ENCODE measurements around the gene EIF6. TPM values are rescaled to one million over a fixed set of nuclear protein-coding genes. Genes with fewer than 3 reads are reported as not detected.

Gene EIF6
- total RNA-seq, 1 experiment from 2014 or later: 420 TPM

GRCh38 chr20:35328095-35328685, 43.6 kb upstream of the EIF6 start:
- Mint-ChIP-seq H3K9me3 (ENCODE audit: unreplicated experiment) (no peaks in the 10 kb centered on the region), H3K4me3 (ENCODE audit: unreplicated experiment) (no peak overlapping the region), H3K27ac (ENCODE audit: unreplicated experiment) (peak overlapping the region; percentile 69), H3K4me1 (ENCODE audit: low read depth, unreplicated experiment) (peaks cover 32% of the 10 kb centered on the region), H3K36me3 (ENCODE audit: insufficient read depth, unreplicated experiment) (no peaks in the 10 kb centered on the region), H3K27me3 (ENCODE audit: insufficient read depth, unreplicated experiment) (no peaks in the 10 kb centered on the region)
- BruUV-seq (replicated peaks): TSS peak; percentile 73
- no peak for DNase-seq
- POLR2A ChIA-PET: no interaction called here
- no peaks in the 10 kb centered on the region for H3K27me3 ChIP-seq (replicated peaks; ENCODE audit: control insufficient read depth, insufficient read depth, low read length)
- intact Hi-C loops (cut with micrococcal nuclease; ENCODE audit: unreplicated experiment): loop anchor here (10.0 kb wide), 1 partner anchor 287 kb away; the partner anchor contains the start of gene SPAG4
- H3K9me3 ChIP-seq: no peaks in the 10 kb centered on the region
- peaks cover 55% of the 10 kb centered on the region for H3K4me1 ChIP-seq
- TF ChIP-seq, protein P1, sequence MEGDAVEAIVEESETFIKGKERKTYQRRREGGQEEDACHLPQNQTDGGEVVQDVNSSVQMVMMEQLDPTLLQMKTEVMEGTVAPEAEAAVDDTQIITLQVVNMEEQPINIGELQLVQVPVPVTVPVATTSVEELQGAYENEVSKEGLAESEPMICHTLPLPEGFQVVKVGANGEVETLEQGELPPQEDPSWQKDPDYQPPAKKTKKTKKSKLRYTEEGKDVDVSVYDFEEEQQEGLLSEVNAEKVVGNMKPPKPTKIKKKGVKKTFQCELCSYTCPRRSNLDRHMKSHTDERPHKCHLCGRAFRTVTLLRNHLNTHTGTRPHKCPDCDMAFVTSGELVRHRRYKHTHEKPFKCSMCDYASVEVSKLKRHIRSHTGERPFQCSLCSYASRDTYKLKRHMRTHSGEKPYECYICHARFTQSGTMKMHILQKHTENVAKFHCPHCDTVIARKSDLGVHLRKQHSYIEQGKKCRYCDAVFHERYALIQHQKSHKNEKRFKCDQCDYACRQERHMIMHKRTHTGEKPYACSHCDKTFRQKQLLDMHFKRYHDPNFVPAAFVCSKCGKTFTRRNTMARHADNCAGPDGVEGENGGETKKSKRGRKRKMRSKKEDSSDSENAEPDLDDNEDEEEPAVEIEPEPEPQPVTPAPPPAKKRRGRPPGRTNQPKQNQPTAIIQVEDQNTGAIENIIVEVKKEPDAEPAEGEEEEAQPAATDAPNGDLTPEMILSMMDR (IDR thresholded peaks at IDR 0.05; ENCODE audit: insufficient read depth in 1 of 2, low read depth in 1 of 2, low read length in 1 of 2, severe bottlenecking in 1 of 2, unreplicated experiment in 1 of 2): no peak
- no peak overlapping the region for H3K4me3 ChIP-seq (ENCODE audit: low read depth, low read length)
- CTCF ChIA-PET: interaction anchor here (1.7 to 4.8 kb wide), 2 partner anchors 8 to 24 kb away, joined by 34 to 167 read pairs; no protein-coding TSS in a partner anchor
- no peaks in the 10 kb centered on the region for H3K36me3 ChIP-seq (ENCODE audit: control insufficient read depth, insufficient read depth, low read length)

DNA sequence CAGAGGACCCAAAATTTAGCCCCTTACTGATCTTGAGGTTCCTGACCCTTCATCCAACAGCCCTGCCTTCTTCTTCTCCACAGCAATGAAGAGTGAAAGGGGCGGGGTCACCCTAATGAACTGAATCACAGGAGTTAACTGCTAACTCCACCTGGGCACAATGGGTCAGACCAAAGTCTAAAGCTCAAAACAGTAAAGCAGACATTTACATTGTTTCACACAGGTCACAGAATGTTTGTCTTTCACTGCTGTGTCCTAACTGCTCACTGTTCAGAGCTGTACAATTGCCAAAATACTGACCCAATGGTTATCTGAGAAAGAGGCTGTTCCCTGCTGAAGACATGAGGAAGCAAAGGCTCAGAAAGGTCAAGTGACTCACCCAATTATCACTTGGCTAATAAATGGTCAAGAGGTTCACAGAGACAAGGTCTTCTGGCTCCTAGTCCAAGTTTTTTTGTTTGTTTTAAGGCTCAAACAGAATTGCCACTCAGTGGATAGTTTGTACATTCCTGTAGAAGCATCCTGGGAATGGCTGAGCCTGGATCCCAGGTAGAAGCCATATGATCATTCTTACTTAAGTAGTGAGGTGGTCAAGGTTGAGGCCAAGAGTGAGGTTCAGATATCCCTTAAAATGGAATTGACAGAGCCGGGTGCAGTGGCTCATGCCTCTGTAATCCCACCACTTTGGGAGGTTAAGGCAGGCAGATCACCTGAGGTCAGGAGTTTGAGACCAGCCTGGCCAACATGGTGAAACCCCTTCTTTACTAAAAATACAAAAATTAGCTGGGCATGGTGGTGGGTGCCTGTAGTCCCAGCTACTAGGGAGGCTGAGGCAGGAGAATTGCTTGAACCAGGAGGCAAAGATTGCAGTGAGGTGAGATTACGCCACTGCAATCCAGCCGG, 42.8 kb upstream of the EIF6 start:
- TF ChIP-seq, protein P1 (IDR thresholded peaks at IDR 0.05; ENCODE audit: insufficient read depth in 1 of 2, low read depth in 1 of 2, low read length in 1 of 2, severe bottlenecking in 1 of 2, unreplicated experiment in 1 of 2): no peak
- Mint-ChIP-seq H3K27ac (ENCODE audit: unreplicated experiment) (peak overlapping the region; percentile 69), H3K4me1 (ENCODE audit: low read depth, unreplicated experiment) (peaks cover 32% of the 10 kb centered on the region), H3K36me3 (ENCODE audit: insufficient read depth, unreplicated experiment) (no peaks in the 10 kb centered on the region), H3K27me3 (ENCODE audit: insufficient read depth, unreplicated experiment) (no peaks in the 10 kb centered on the region), H3K4me3 (ENCODE audit: unreplicated experiment) (peak overlapping the region; percentile 14), H3K9me3 (ENCODE audit: unreplicated experiment) (no peaks in the 10 kb centered on the region)
- Histone ChIP-seq H3K4me3 (ENCODE audit: low read depth, low read length) (no peak overlapping the region), H3K9me3 (no peaks in the 10 kb centered on the region), H3K27me3 (replicated peaks; ENCODE audit: control insufficient read depth, insufficient read depth, low read length) (no peaks in the 10 kb centered on the region), H3K4me1 (peaks cover 55% of the 10 kb centered on the region), H3K36me3 (ENCODE audit: control insufficient read depth, insufficient read depth, low read length) (no peaks in the 10 kb centered on the region)
- ChIA-PET POLR2A (interaction anchor here (0.5 to 1.1 kb wide), 7 partner anchors 25 to 626 kb away, joined by 3 to 12 read pairs (median 4); partner anchors contain the start of genes EIF6, MMP24OS, RBM39 and UQCC1), CTCF (interaction anchor here (0.5 to 1.6 kb wide), 20 partner anchors 9 to 763 kb away, joined by 3 to 33 read pairs (median 4); partner anchors contain the start of genes CEP250, EDEM2 and EIF6)
- peak; percentile 92 to 95 for DNase-seq
- BruUV-seq (replicated peaks): no TSS peak
- intact Hi-C loops (cut with micrococcal nuclease; ENCODE audit: unreplicated experiment): loop anchor here (1.0 to 10.0 kb wide), 3 partner anchors 8 to 287 kb away; partner anchors contain the start of genes EIF6 and SPAG4

DNA sequence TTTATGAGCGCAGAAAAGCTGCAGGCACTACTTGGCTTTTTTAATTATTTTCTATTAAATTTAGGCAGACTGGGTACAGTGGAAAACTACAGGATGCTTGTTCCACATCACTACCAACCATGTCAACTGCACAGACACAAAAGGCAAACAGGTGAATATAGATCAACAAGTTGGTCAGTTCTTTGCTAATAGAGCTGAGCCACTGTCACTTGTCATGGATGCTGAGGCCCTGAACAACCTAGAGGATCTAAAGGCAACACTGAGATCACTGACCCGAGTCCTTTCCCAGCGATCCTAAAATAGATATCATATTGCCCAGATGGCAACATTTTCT, 42.1 kb upstream of the EIF6 start:
- CTCF ChIA-PET: interaction anchor here (0.7 to 1.6 kb wide), 16 partner anchors 9 to 182 kb away, joined by 3 to 33 read pairs (median 4); partner anchors contain the start of genes CEP250, EDEM2 and EIF6
- TSS peak; percentile 36 for BruUV-seq (replicated peaks)

More for the DNA sequence above, 42.1 kb upstream of the EIF6 start:
- H3K36me3 ChIP-seq (ENCODE audit: control insufficient read depth, insufficient read depth, low read length): no peaks in the 10 kb centered on the region
- Mint-ChIP-seq H3K4me1 (ENCODE audit: low read depth, unreplicated experiment) (peaks cover 32% of the 10 kb centered on the region), H3K36me3 (ENCODE audit: insufficient read depth, unreplicated experiment) (no peaks in the 10 kb centered on the region), H3K9me3 (ENCODE audit: unreplicated experiment) (no peaks in the 10 kb centered on the region), H3K27me3 (ENCODE audit: insufficient read depth, unreplicated experiment) (no peaks in the 10 kb centered on the region), H3K27ac (ENCODE audit: unreplicated experiment) (peak overlapping the region; percentile 69), H3K4me3 (ENCODE audit: unreplicated experiment) (peak overlapping the region; percentile 14)
- no peak overlapping the region for H3K4me3 ChIP-seq (ENCODE audit: low read depth, low read length)
- no peaks in the 10 kb centered on the region for H3K27me3 ChIP-seq (replicated peaks; ENCODE audit: control insufficient read depth, insufficient read depth, low read length)
- POLR2A ChIA-PET: interaction anchor here (0.6 to 1.1 kb wide), 6 partner anchors 24 to 416 kb away, joined by 3 to 6 read pairs (median 4); partner anchors contain the start of genes EIF6, MMP24OS, RBM39 and UQCC1
- TF ChIP-seq, protein P1 (IDR thresholded peaks at IDR 0.05; ENCODE audit: insufficient read depth in 1 of 2, low read depth in 1 of 2, low read length in 1 of 2, severe bottlenecking in 1 of 2, unreplicated experiment in 1 of 2): no peak
- no peak for DNase-seq
- H3K9me3 ChIP-seq: no peaks in the 10 kb centered on the region
- intact Hi-C loops (cut with micrococcal nuclease; ENCODE audit: unreplicated experiment): loop anchor here (1.0 to 10.0 kb wide), 3 partner anchors 7 to 288 kb away; partner anchors contain the start of genes EIF6 and SPAG4
- H3K4me1 ChIP-seq: peaks cover 58% of the 10 kb centered on the region

Data from Caco-2 (cell line).